Activated CD4-positive, alpha-beta T cell treated with anti-CD3 and anti-CD28 coated beads for 36 hours (primary cell): ENCODE results near the gene RAB3C. TPM values are rescaled to one million over a fixed set of nuclear protein-coding genes. Genes with fewer than 3 reads are reported as not detected.

Experiments
- ATAC-seq: fragments of 200-7000 bp; cut with Tn5 transposase; one replicate; pipeline ENCODE4 v1.10.0; 2021; ENCODE audit warnings: mild to moderate bottlenecking, moderate library complexity
- CTCF ChIA-PET: fragments of 350-600 bp; sonication (Branson Sonifier 250); formaldehyde crosslinking; loops from one replicate; lab custom pipeline; 2021; ENCODE audit warnings: antibody characterized with exemption; lab: Charles Lee
- POLR2A ChIA-PET: fragments of 350-600 bp; sonication (Branson Sonifier 250); formaldehyde crosslinking; loops from one replicate; lab custom pipeline; 2021; ENCODE audit warnings: antibody characterized with exemption, inconsistent platforms; lab: Charles Lee
- DNase-seq: peaks from one replicate; pipeline ENCODE4 v3.0.0-alpha.2; 2020
- H3K27ac Mint-ChIP-seq: one replicate; pipeline ENCODE4 v1.8.0; 2021; ENCODE audit warnings: mixed read lengths
- H3K27me3 Mint-ChIP-seq: one replicate; pipeline ENCODE4 v1.8.0; 2021; ENCODE audit warnings: mixed read lengths
- H3K36me3 Mint-ChIP-seq: one replicate; pipeline ENCODE4 v1.8.0; 2021; ENCODE audit warnings: low read depth, mixed read lengths
- H3K4me1 Mint-ChIP-seq: one replicate; pipeline ENCODE4 v1.8.0; 2021; ENCODE audit warnings: mixed read lengths
- H3K4me3 Mint-ChIP-seq: one replicate; pipeline ENCODE4 v1.8.0; 2021; ENCODE audit warnings: mild to moderate bottlenecking, moderate library complexity, mixed read lengths
- H3K9me3 Mint-ChIP-seq: one replicate; pipeline ENCODE4 v1.8.0; 2021; ENCODE audit warnings: low read depth, mixed read lengths
- intact Hi-C, 2 experiments: fragments of 100-400 bp; cut with DNase I in 1 of 2; cut with micrococcal nuclease in 1 of 2; formaldehyde crosslinking; loops; one replicate each; pipeline versions ENCODE4 v1.14.2 to v1.15.1; 2022 to 2024; cut with DNase I, micrococcal nuclease
- total RNA-seq, 2 experiments: library from RNA; stranded (reverse); gene quantifications; one replicate each; pipeline ENCODE4 v1.2.3, GENCODE V29; 2021

Gene RAB3C
- total RNA-seq, 2 experiments from 2014 or later = not detected

GRCh38 chr5:58857609-58858008 lies 274.7 kb downstream of the RAB3C start:
- Mint-ChIP-seq H3K27me3 (peaks cover 7% of the 10 kb centered on the region), H3K27ac (no peak overlapping the region), H3K4me1 (no peaks in the 10 kb centered on the region), H3K36me3 (no peaks in the 10 kb centered on the region), H3K4me3 (no peak overlapping the region), H3K9me3 (no peaks in the 10 kb centered on the region)
- ChIA-PET POLR2A (no interaction called here), CTCF (interaction anchor here (0.9 to 2.1 kb wide), 3 partner anchors 13 to 317 kb away, joined by 3 to 7 read pairs (median 4); no protein-coding TSS in a partner anchor)
- DNase-seq (no peak), ATAC-seq (no peak)
- intact Hi-C loops = loop anchor here in 1 of 2 experiments (10.0 kb wide), 1 partner anchor 1083 kb away; no protein-coding TSS in a partner anchor

- no peak for ATAC-seq
- no peaks in the 10 kb centered on the region for H3K9me3 Mint-ChIP-seq
- POLR2A ChIA-PET = no interaction called here
- no peaks in the 10 kb centered on the region for H3K4me1 Mint-ChIP-seq
- H3K36me3 Mint-ChIP-seq = no peaks in the 10 kb centered on the region
- H3K27ac Mint-ChIP-seq = no peak overlapping the region
- CTCF ChIA-PET = interaction anchor here (0.5 to 1.3 kb wide), 6 partner anchors 9 to 987 kb away, joined by 3 to 7 read pairs (median 3); no protein-coding TSS in a partner anchor
- H3K4me3 Mint-ChIP-seq = no peak overlapping the region
- intact Hi-C loops = no loop called here
- DNase-seq = no peak
- peaks cover 11% of the 10 kb centered on the region for H3K27me3 Mint-ChIP-seq
Measured at GRCh38 chr5:58860680-58861079, 277.8 kb downstream of the RAB3C start.

- H3K4me3 Mint-ChIP-seq = no peak overlapping the region
- ChIA-PET CTCF (interaction anchor here (0.9 to 3.4 kb wide), 5 partner anchors 8 to 35 kb away, joined by 3 to 25 read pairs (median 4); no protein-coding TSS in a partner anchor), POLR2A (no interaction called here)
- H3K27ac Mint-ChIP-seq = no peak overlapping the region
- H3K27me3 Mint-ChIP-seq = peaks cover 3% of the 10 kb centered on the region
- DNase-seq (no peak), ATAC-seq (no peak)
- H3K9me3 Mint-ChIP-seq = no peaks in the 10 kb centered on the region
- H3K36me3 Mint-ChIP-seq = no peaks in the 10 kb centered on the region
- no peaks in the 10 kb centered on the region for H3K4me1 Mint-ChIP-seq
- intact Hi-C loops = no loop called here
Measured at GRCh38 chr5:58868931-58869330, 286.1 kb downstream of the RAB3C start.

- CTCF ChIA-PET = interaction anchor here (0.6 to 3.4 kb wide), 16 partner anchors 10 to 702 kb away, joined by 3 to 25 read pairs (median 4); no protein-coding TSS in a partner anchor
- ATAC-seq (no peak), DNase-seq (peak; percentile 44)
- POLR2A ChIA-PET = no interaction called here
- Mint-ChIP-seq H3K36me3 (no peaks in the 10 kb centered on the region), H3K4me3 (no peak overlapping the region), H3K27ac (no peak overlapping the region), H3K27me3 (peaks cover 13% of the 10 kb centered on the region), H3K4me1 (no peaks in the 10 kb centered on the region), H3K9me3 (no peaks in the 10 kb centered on the region)
- intact Hi-C loops = loop anchor here in 1 of 2 experiments (1.0 to 2.0 kb wide), 2 partner anchors 302 to 509 kb away; no protein-coding TSS in a partner anchor
Measured at GRCh38 chr5:58871648-58872242, 288.9 kb downstream of the RAB3C start.

GRCh38 chr5:58872670-58873273 lies 289.9 kb downstream of the RAB3C start:
- no peak overlapping the region for H3K27ac Mint-ChIP-seq
- ATAC-seq (no peak), DNase-seq (no peak)
- H3K27me3 Mint-ChIP-seq = peaks cover 16% of the 10 kb centered on the region
- H3K9me3 Mint-ChIP-seq = no peaks in the 10 kb centered on the region
- no peaks in the 10 kb centered on the region for H3K36me3 Mint-ChIP-seq
- no peaks in the 10 kb centered on the region for H3K4me1 Mint-ChIP-seq
- ChIA-PET CTCF (interaction anchor here (0.7 to 5.4 kb wide), 9 partner anchors 13 to 1202 kb away, joined by 3 to 33 read pairs (median 5); no protein-coding TSS in a partner anchor), POLR2A (no interaction called here)
- intact Hi-C loops = loop anchor here in 1 of 2 experiments (2.0 kb wide), 1 partner anchor 508 kb away; no protein-coding TSS in a partner anchor
- H3K4me3 Mint-ChIP-seq = no peak overlapping the region

GRCh38 chr5:58875599-58875998 lies 292.7 kb downstream of the RAB3C start:
- H3K4me3 Mint-ChIP-seq = no peak overlapping the region
- CTCF ChIA-PET = interaction anchor here (5.4 kb wide), 1 partner anchor 11 kb away, joined by 33 read pairs; no protein-coding TSS in a partner anchor
- no peaks in the 10 kb centered on the region for H3K9me3 Mint-ChIP-seq
- no peak overlapping the region for H3K27ac Mint-ChIP-seq
- ATAC-seq (no peak), DNase-seq (no peak)
- H3K27me3 Mint-ChIP-seq = peaks cover 16% of the 10 kb centered on the region
- POLR2A ChIA-PET = no interaction called here
- H3K36me3 Mint-ChIP-seq = no peaks in the 10 kb centered on the region
- no peaks in the 10 kb centered on the region for H3K4me1 Mint-ChIP-seq
- intact Hi-C loops = no loop called here

GRCh38 chr5:58885260-58885659 lies 302.4 kb downstream of the RAB3C start:
- H3K27ac Mint-ChIP-seq = no peak overlapping the region
- ATAC-seq (no peak), DNase-seq (no peak)
- H3K36me3 Mint-ChIP-seq = no peaks in the 10 kb centered on the region
- peaks cover 2% of the 10 kb centered on the region for H3K27me3 Mint-ChIP-seq
- POLR2A ChIA-PET = no interaction called here
- intact Hi-C loops = loop anchor here in 1 of 2 experiments (5.0 to 10.0 kb wide), 2 partner anchors 482 to 920 kb away; no protein-coding TSS in a partner anchor
- H3K4me3 Mint-ChIP-seq = no peak overlapping the region
- peaks cover 29% of the 10 kb centered on the region for H3K4me1 Mint-ChIP-seq
- H3K9me3 Mint-ChIP-seq = no peaks in the 10 kb centered on the region
- CTCF ChIA-PET = interaction anchor here (0.9 to 4.6 kb wide), 17 partner anchors 10 to 487 kb away, joined by 3 to 49 read pairs (median 10); no protein-coding TSS in a partner anchor

GRCh38 chr5:58886315-58887207 lies 303.7 kb downstream of the RAB3C start:
- H3K27me3 Mint-ChIP-seq = peaks cover 2% of the 10 kb centered on the region
- peak; percentile 66 for ATAC-seq
- no peaks in the 10 kb centered on the region for H3K36me3 Mint-ChIP-seq
- intact Hi-C loops = loop anchor here (1.0 to 10.0 kb wide), 9 partner anchors 82 to 918 kb away; no protein-coding TSS in a partner anchor
- H3K9me3 Mint-ChIP-seq = no peaks in the 10 kb centered on the region
- DNase-seq = peak; percentile 83
- peaks cover 41% of the 10 kb centered on the region for H3K4me1 Mint-ChIP-seq
- peak overlapping the region; percentile 83 for H3K27ac Mint-ChIP-seq
- POLR2A ChIA-PET = interaction anchor here (0.5 kb wide), 1 partner anchor 278 kb away, joined by 3 read pairs; no protein-coding TSS in a partner anchor
- CTCF ChIA-PET = interaction anchor here (0.6 to 4.6 kb wide), 51 partner anchors 9 to 690 kb away, joined by 3 to 49 read pairs (median 4); no protein-coding TSS in a partner anchor
- H3K4me3 Mint-ChIP-seq = peak overlapping the region; percentile 3

GRCh38 chr5:58887311-58887710 lies 304.4 kb downstream of the RAB3C start:
- ATAC-seq (no peak), DNase-seq (peak; percentile 19)
- Mint-ChIP-seq H3K4me1 (peaks cover 43% of the 10 kb centered on the region), H3K36me3 (no peaks in the 10 kb centered on the region), H3K4me3 (peak overlapping the region; percentile 23), H3K27me3 (peaks cover 2% of the 10 kb centered on the region), H3K27ac (peak overlapping the region; percentile 83), H3K9me3 (no peaks in the 10 kb centered on the region)
- POLR2A ChIA-PET = no interaction called here
- CTCF ChIA-PET = interaction anchor here (0.7 to 4.6 kb wide), 36 partner anchors 8 to 689 kb away, joined by 3 to 49 read pairs (median 6); no protein-coding TSS in a partner anchor
- intact Hi-C loops = loop anchor here (1.0 to 10.0 kb wide), 5 partner anchors 81 to 917 kb away; no protein-coding TSS in a partner anchor

- H3K27ac Mint-ChIP-seq = peak overlapping the region; percentile 83
- DNase-seq (peak; percentile 34), ATAC-seq (peak; percentile 24)
- peak overlapping the region; percentile 23 for H3K4me3 Mint-ChIP-seq
- H3K4me1 Mint-ChIP-seq = peaks cover 46% of the 10 kb centered on the region
- no peaks in the 10 kb centered on the region for H3K36me3 Mint-ChIP-seq
- H3K27me3 Mint-ChIP-seq = peaks cover 2% of the 10 kb centered on the region
- H3K9me3 Mint-ChIP-seq = no peaks in the 10 kb centered on the region
- intact Hi-C loops = loop anchor here (1.0 to 10.0 kb wide), 5 partner anchors 81 to 917 kb away; no protein-coding TSS in a partner anchor
- POLR2A ChIA-PET = interaction anchor here (0.5 kb wide), 1 partner anchor 131 kb away, joined by 4 read pairs; no protein-coding TSS in a partner anchor
- CTCF ChIA-PET = interaction anchor here (0.7 to 4.6 kb wide), 18 partner anchors 10 to 300 kb away, joined by 3 to 49 read pairs (median 8); no protein-coding TSS in a partner anchor
Measured at GRCh38 chr5:58887721-58888409, 305.0 kb downstream of the RAB3C start.
